Esophagus squamous epithelium (tissue), 4 donors: Measurements from ENCODE around the gene ANK3.

ENCODE experiments used
- POLR2A ChIP-seq, 4 donors: fragments of 450-650 bp; IDR thresholded peaks; one replicate each; pipeline ENCODE4 v1.6.1; 2017; ENCODE audit warnings: antibody characterized with exemption in 4 of 4, mild to moderate bottlenecking in 4 of 4, moderate library complexity in 3 of 4
- TF ChIP-seq, protein P1 (sequence below), 6 experiments: fragments of 450-650 bp in 4 of 6; fragments of 200-600 bp in 2 of 6; sonication (generic) in 2 of 6; IDR thresholded peaks; one replicate each; pipeline ENCODE4 v1.5.1; 2016 to 2019; ENCODE audit warnings: antibody characterized with exemption in 6 of 6, mild to moderate bottlenecking in 4 of 6, moderate library complexity in 4 of 6

DNA sequence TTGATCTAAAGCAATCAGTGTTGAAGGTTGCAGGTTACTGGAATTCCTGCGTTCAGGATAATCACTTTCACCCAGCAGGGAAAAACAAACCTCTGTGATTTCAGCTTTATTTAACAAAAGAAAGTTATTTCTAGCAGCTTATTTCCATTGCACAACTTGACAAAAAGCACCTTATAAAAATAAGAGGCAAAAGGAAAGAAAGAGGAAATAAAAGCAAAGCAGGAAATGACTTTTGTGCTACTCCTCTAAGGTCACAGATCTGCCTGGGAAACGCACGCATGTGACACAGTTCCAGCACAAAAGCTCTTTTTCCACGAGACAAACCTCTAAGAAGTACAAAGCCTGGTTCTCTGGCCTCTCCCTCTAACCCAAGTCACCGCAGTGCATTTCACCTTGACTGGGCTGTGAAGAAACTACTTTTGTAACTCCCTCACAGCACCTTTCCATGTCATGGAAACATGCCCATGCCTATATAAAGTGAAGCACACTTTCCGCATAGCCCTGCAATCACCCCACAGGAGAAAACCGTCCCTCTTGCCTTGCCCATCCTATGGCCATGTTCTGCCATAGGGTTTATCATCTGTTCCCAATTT, 870 bp downstream of the ANK3 start:
- TF ChIP-seq POLR2A (IDR thresholded peaks at IDR 0.05): no peak
- TF ChIP-seq, protein P1, sequence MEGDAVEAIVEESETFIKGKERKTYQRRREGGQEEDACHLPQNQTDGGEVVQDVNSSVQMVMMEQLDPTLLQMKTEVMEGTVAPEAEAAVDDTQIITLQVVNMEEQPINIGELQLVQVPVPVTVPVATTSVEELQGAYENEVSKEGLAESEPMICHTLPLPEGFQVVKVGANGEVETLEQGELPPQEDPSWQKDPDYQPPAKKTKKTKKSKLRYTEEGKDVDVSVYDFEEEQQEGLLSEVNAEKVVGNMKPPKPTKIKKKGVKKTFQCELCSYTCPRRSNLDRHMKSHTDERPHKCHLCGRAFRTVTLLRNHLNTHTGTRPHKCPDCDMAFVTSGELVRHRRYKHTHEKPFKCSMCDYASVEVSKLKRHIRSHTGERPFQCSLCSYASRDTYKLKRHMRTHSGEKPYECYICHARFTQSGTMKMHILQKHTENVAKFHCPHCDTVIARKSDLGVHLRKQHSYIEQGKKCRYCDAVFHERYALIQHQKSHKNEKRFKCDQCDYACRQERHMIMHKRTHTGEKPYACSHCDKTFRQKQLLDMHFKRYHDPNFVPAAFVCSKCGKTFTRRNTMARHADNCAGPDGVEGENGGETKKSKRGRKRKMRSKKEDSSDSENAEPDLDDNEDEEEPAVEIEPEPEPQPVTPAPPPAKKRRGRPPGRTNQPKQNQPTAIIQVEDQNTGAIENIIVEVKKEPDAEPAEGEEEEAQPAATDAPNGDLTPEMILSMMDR (IDR thresholded peaks at IDR 0.05): no peak
